DMS 273 treated with DMSO at 0.1 percent for 48 hours (cell line): ENCODE results near the gene AGAP5.
A peak's percentile ranks its signal among the peaks of the same experiment; 100 is the strongest.
"Not testable (repeated sequence)": the region's sequence is repeated elsewhere in the genome, so short reads cannot be mapped to it uniquely, and the experiment has no call there.

Experiments used
- DNase-seq: peaks from one replicate; lab custom pipeline; 2025; lab: John Stamatoyannopoulos, UW

Gene AGAP5

GRCh38 chr10:73697675-73698159 is at the start of gene AGAP5:
TSS of gene AGAP5 (minus strand) at chr10:73698109. CDS start at chr10:73697755, 354 bp downstream.
- not testable (repeated sequence) for DNase-seq

- no peak for DNase-seq
Measured at GRCh38 chr10:73746721-73747120, 48.8 kb upstream of the AGAP5 start.

GRCh38 chr10:73744664-73744975 is 46.7 kb upstream of the AGAP5 start:
- no peak for DNase-seq

GRCh38 chr10:73743905-73744663 is 46.2 kb upstream of the AGAP5 start, which contains the start of gene SEC24C:
TSS of gene SEC24C (plus strand) at chr10:73744372. CDS start at chr10:73746833, 2,461 bp downstream.
- peak; percentile 69 for DNase-seq

- DNase-seq: no peak
Measured at GRCh38 chr10:73743327-73743904, 45.5 kb upstream of the AGAP5 start.

- DNase-seq: no peak
Measured at GRCh38 chr10:73742454-73742734, 44.5 kb upstream of the AGAP5 start.

- DNase-seq: not testable (repeated sequence)
Measured at GRCh38 chr10:73740501-73741254, 42.8 kb upstream of the AGAP5 start.

GRCh38 chr10:73734796-73735305 is 36.9 kb upstream of the AGAP5 start:
- no peak for DNase-seq

- DNase-seq: no peak
Measured at GRCh38 chr10:73734028-73734720, 36.3 kb upstream of the AGAP5 start.

- no peak for DNase-seq
Measured at GRCh38 chr10:73732931-73733623, 35.2 kb upstream of the AGAP5 start.

- DNase-seq: no peak
Measured at GRCh38 chr10:73732426-73732825, 34.5 kb upstream of the AGAP5 start.

GRCh38 chr10:73731588-73732375 is 33.9 kb upstream of the AGAP5 start:
- DNase-seq: no peak

- DNase-seq: peak; percentile 75
Measured at GRCh38 chr10:73730153-73730906, 32.4 kb upstream of the AGAP5 start.

GRCh38 chr10:73729781-73730152 is 31.9 kb upstream of the AGAP5 start:
- DNase-seq: not testable (repeated sequence)

- DNase-seq: no peak
Measured at GRCh38 chr10:73723516-73723915, 25.6 kb upstream of the AGAP5 start.

GRCh38 chr10:73720561-73720960 is 22.7 kb upstream of the AGAP5 start:
- DNase-seq: not testable (repeated sequence)

- no peak for DNase-seq
Measured at GRCh38 chr10:73717556-73717955, 19.6 kb upstream of the AGAP5 start.

GRCh38 chr10:73716251-73716650 is 18.3 kb upstream of the AGAP5 start:
- no peak for DNase-seq

GRCh38 chr10:73715179-73716156 is 17.6 kb upstream of the AGAP5 start:
- not testable (repeated sequence) for DNase-seq
